Vagina (tissue), 2 donors: Measurements from ENCODE around the gene KICS2.

Experiments
- CTCF ChIP-seq, 3 experiments: fragments of 450-650 bp in 2 of 3; fragments of 200-600 bp in 1 of 3; sonication (generic) in 1 of 3; IDR thresholded peaks; one replicate each; pipeline ENCODE4 v1.5.1; 2017 to 2019; ENCODE audit warnings: antibody characterized with exemption in 3 of 3, mild to moderate bottlenecking in 2 of 3, moderate library complexity in 2 of 3
- POLR2A ChIP-seq, 2 donors: fragments of 450-650 bp; IDR thresholded peaks; one replicate each; pipeline ENCODE4 v1.6.1; 2017; ENCODE audit warnings: antibody characterized with exemption in 2 of 2, mild to moderate bottlenecking in 2 of 2, moderate library complexity in 2 of 2
- POLR2AphosphoS5 ChIP-seq, 2 donors: sonication (generic); formaldehyde crosslinking; IDR thresholded peaks; one replicate each; pipeline ENCODE4 v1.9.0; 2017; ENCODE audit warnings: antibody characterized with exemption in 2 of 2, mild to moderate bottlenecking in 2 of 2, low read depth in 1 of 2; ENCODE audit not compliant: insufficient read depth in 1 of 2

DNA sequence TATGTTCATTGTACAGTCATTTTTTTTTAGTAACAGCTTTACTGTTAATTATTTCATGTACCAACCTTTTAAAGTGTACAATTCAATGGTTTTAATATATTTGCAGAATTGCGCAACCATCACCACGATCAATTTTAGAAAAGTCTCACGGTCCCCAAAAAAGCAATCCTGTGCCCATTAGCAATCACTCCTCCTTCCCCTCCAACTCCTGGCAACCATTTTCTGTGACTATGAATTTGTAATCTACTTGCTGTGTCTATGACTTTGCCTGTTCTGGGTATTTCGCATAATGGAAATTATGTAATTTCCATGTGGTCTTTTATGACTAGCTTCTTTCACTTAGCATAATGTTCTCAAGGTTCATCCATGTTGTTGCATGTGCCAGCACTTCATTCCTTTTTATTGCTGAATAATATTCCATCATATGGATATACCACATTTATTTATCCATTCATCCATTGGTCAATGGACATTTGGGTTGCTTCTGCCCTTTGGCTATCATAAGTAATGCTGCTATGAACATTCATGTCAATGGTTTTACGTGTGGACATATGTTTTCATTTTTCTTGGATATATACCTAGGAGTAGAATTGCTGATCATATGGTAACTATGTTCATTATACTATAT, 9.9 kb downstream of the KICS2 start:
- TF ChIP-seq CTCF (IDR thresholded peaks at IDR 0.05) = no peak
- TF ChIP-seq POLR2A (IDR thresholded peaks at IDR 0.05) = no peak
- no peak for TF ChIP-seq POLR2AphosphoS5 (IDR thresholded peaks at IDR 0.05; ENCODE audit: insufficient read depth in 1 of 2, low read depth in 1 of 2)
